ENCODE results near the gene PADI4. TPM values are rescaled to one million over a fixed set of nuclear protein-coding genes. Genes with fewer than 3 reads are reported as not detected.

The PADI4 gene
- total and polyA plus RNA-seq, 2 of the 8 experiments (the other 6 are each of a cell fraction or from before 2014, with no cell fraction given), result 0.29 TPM; not detected in 1

DNA sequence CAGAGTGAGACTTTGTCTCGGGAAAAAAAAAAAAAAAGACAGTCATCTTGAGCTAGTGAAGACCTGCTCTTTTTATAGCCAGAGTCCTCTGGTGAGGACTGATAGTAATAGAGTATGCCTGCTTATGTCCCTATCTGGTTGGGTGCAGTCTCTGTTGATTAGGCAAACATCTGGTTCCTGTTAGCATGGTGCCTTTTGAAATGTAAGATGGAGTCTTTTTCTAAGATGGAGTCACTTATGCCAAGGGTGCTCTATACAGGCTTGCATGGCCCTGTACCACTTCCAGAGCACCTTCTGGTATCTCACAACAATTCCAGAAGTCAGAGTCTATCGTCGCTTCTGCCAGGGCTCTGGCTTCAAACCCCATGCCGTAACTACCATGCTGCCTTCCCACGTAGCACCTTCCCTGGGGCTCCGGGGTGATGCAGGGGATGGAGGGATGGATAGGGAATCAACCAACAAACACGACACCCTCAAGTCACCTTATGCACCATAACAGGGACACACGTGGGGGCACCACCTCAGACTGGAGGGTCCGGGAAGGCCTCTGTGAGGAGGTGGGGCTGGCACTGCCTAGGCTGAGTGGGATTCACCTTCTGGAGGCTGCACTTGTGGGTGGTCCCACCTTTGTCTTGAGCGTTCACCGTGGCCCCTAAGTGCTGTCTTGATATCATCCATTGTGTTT lies 52.4 kb downstream of the PADI4 start:
- no peak overlapping the region for H2AFZ ChIP-seq (ENCODE audit: low read length)
- no peak overlapping the region for H3K23ac ChIP-seq (ENCODE audit: insufficient read length)
- no peak overlapping the region for H3K27ac ChIP-seq (ENCODE audit: low read depth, low read length)
- H2BK20ac ChIP-seq (ENCODE audit: low read length), result no peak overlapping the region
- DNase-seq (ENCODE audit: low read depth in 1 of 2, low spot score in 2 of 2) (no peak), FAIRE-seq (no peak)
- no peak overlapping the region for H4K5ac ChIP-seq (ENCODE audit: insufficient read length, low read depth, low read length)
- no peak overlapping the region for H3K4ac ChIP-seq (replicated peaks; ENCODE audit: insufficient read length, low read depth, low read length)
- no peak overlapping the region for H2BK5ac ChIP-seq (ENCODE audit: low read depth, low read length)
- no peaks in the 10 kb centered on the region for H3K9me3 ChIP-seq (ENCODE audit: insufficient read depth in 2 of 2, low read depth in 1 of 2, low read length in 1 of 2)
- WGBS, 2 experiments (ENCODE audit: extremely low coverage in 1 of 2, insufficient coverage in 1 of 2, insufficient read length in 1 of 2, insufficient replicate concordance in 2 of 2, low coverage in 1 of 2, low lambda C conversion rate in 2 of 2, missing lambda C conversion rate in 1 of 2), result 91% methylated on average over 9 of the region's 11 CpGs; no CpG with 5 or more reads in 1 of the 2 experiments
- H3K79me1 ChIP-seq (ENCODE audit: low read depth, low read length), result no peaks in the 10 kb centered on the region
- H3K23me2 ChIP-seq (ENCODE audit: low read depth, low read length), result no peaks in the 10 kb centered on the region
- H3K4me1 ChIP-seq (replicated peaks in 1 of 4; ENCODE audit: control insufficient read depth in 3 of 4, insufficient read depth in 4 of 4, low read length in 3 of 4), result peaks cover 0 to 2% (median 1%) of the 10 kb centered on the region in 4 experiments; a peak in 1 of 7 replicates
- H2BK15ac ChIP-seq (ENCODE audit: low read length), result no peak overlapping the region
- no peak overlapping the region for H3K18ac ChIP-seq (ENCODE audit: extremely low read depth, low read length)
- H3K27me3 ChIP-seq (replicated peaks in 1 of 4; ENCODE audit: control insufficient read depth in 3 of 4, extremely low read depth in 1 of 4, insufficient read depth in 3 of 4, low read length in 3 of 4), result no peaks in the 10 kb centered on the region
- peaks cover 0 to 2% of the 10 kb centered on the region in 2 experiments for H4K20me1 ChIP-seq (replicated peaks in 1 of 2; ENCODE audit: control insufficient read depth in 1 of 2, insufficient read depth in 2 of 2, low read length in 2 of 2)
- H2BK12ac ChIP-seq (ENCODE audit: low read depth, low read length), result no peak overlapping the region
- no peak overlapping the region for H3K4me2 ChIP-seq (ENCODE audit: insufficient read depth in 1 of 2, low read depth in 2 of 2, low read length in 2 of 2)
- no peaks in the 10 kb centered on the region for H3K36me3 ChIP-seq (ENCODE audit: control insufficient read depth in 2 of 4, insufficient read depth in 4 of 4, low read length in 3 of 4)
- H2AK5ac ChIP-seq (ENCODE audit: low read depth, low read length), result no peak overlapping the region
- H2BK120ac ChIP-seq (replicated peaks; ENCODE audit: low read depth, low read length), result no peak overlapping the region
- no peaks in the 10 kb centered on the region for H3K79me2 ChIP-seq (ENCODE audit: control insufficient read depth in 1 of 2, insufficient read depth in 2 of 2, low read length in 2 of 2)
- ChIA-PET CTCF (ENCODE audit: partially characterized antibody) (interaction anchor here (1.0 to 4.0 kb wide), 2 partner anchors 11 to 19 kb away, joined by 3 to 28 read pairs; partner anchors contain the start of gene PADI6), POLR2A (ENCODE audit: partially characterized antibody) (interaction anchor here (1.0 kb wide), 1 partner anchor 11 kb away, joined by 3 read pairs; the partner anchor contains the start of gene PADI6)
- H3K9ac ChIP-seq (replicated peaks in 1 of 4; ENCODE audit: extremely low read depth in 1 of 4, low read depth in 3 of 4, low read length in 3 of 4), result no peak overlapping the region
- H3K4me3 ChIP-seq (ENCODE audit: extremely low read depth in 1 of 4, insufficient read depth in 2 of 4, low read depth in 3 of 4, low read length in 4 of 4), result no peak overlapping the region
- no peak overlapping the region for H3K56ac ChIP-seq (replicated peaks; ENCODE audit: insufficient read length, low read depth, low read length)
- no peak for TF ChIP-seq FOSL1 (IDR thresholded peaks at IDR 0.05; ENCODE audit: insufficient read depth, low read depth, low read length)
- no peak for TF ChIP-seq JUND (IDR thresholded peaks at IDR 0.05; ENCODE audit: low read length)
- H4K91ac ChIP-seq (replicated peaks; ENCODE audit: insufficient read length, low read length), result no peak overlapping the region
- no peak overlapping the region for H3K14ac ChIP-seq (ENCODE audit: insufficient read length)
- H4K8ac ChIP-seq (ENCODE audit: extremely low read depth, insufficient read depth, low read length), result peak overlapping the region; percentile 79; the same call in 1 of the 2 replicates

All from H1 (cell line).